Endothelial cell (in vitro differentiated cells): Measurements from ENCODE around the gene AHDC1. TPM values are rescaled to one million over a fixed set of nuclear protein-coding genes. Genes with fewer than 3 reads are reported as not detected.
A peak's percentile ranks its signal among the peaks of the same experiment; 100 is the strongest.
"Not testable (repeated sequence)": the region's sequence is repeated elsewhere in the genome, so short reads cannot be mapped to it uniquely, and the experiment has no call there.

ENCODE experiments used
- DNase-seq: peaks from one replicate; pipeline ENCODE4 v3.0.0; 2021; ENCODE audit warnings: low spot score
- H3K27ac Mint-ChIP-seq: one replicate; pipeline ENCODE4 v1.8.0; 2021; ENCODE audit warnings: mixed read lengths, inconsistent platforms; ENCODE audit not compliant: unreplicated experiment
- H3K27me3 Mint-ChIP-seq: one replicate; pipeline ENCODE4 v1.8.0; 2021; ENCODE audit warnings: mild to moderate bottlenecking, moderate library complexity, mixed read lengths, inconsistent platforms; ENCODE audit not compliant: unreplicated experiment
- H3K36me3 Mint-ChIP-seq: one replicate; pipeline ENCODE4 v1.8.0; 2021; ENCODE audit warnings: mild to moderate bottlenecking, low read depth, mixed read lengths, inconsistent platforms; ENCODE audit not compliant: unreplicated experiment
- H3K4me1 Mint-ChIP-seq: one replicate; pipeline ENCODE4 v1.8.0; 2021; ENCODE audit warnings: mild to moderate bottlenecking, mixed read lengths, inconsistent platforms; ENCODE audit not compliant: unreplicated experiment
- H3K4me3 Mint-ChIP-seq: one replicate; pipeline ENCODE4 v1.8.0; 2021; ENCODE audit warnings: mild to moderate bottlenecking, mixed read lengths, inconsistent platforms; ENCODE audit not compliant: unreplicated experiment
- H3K9me3 Mint-ChIP-seq: one replicate; pipeline ENCODE4 v1.8.0; 2021; ENCODE audit warnings: mixed read lengths, inconsistent platforms; ENCODE audit not compliant: unreplicated experiment
- CTCF ChIP-seq: fragments of 200-600 bp; sonication (generic); IDR thresholded peaks from one replicate; pipeline ENCODE4 v1.5.0; 2021; ENCODE audit warnings: antibody characterized with exemption; ENCODE audit not compliant: unreplicated experiment
- total RNA-seq: library from RNA; stranded (reverse); fragmentation: NEBNext Ultra II Directional; extraction: Animal tissue kit (Norgen Biotek cat#: 25700); gene quantifications from one replicate; pipeline ENCODE4 v1.2.1, GENCODE V29; 2021; ENCODE audit not compliant: unreplicated experiment

AHDC1 gene
- total RNA-seq, 1 donor from 2014 or later = 48.0 TPM

- no peak for TF ChIP-seq CTCF
- no peaks in the 10 kb centered on the region for H3K9me3 Mint-ChIP-seq
- no peaks in the 10 kb centered on the region for H3K4me1 Mint-ChIP-seq
- peaks cover 6% of the 10 kb centered on the region for H3K36me3 Mint-ChIP-seq
- H3K27me3 Mint-ChIP-seq = peaks cover 8% of the 10 kb centered on the region
- DNase-seq = no peak
- no peak overlapping the region for H3K4me3 Mint-ChIP-seq
- H3K27ac Mint-ChIP-seq = no peak overlapping the region
Measured at GRCh38 chr1:27644369-27645070, 40.6 kb upstream of the AHDC1 start.

- no peak overlapping the region for H3K4me3 Mint-ChIP-seq
- H3K27me3 Mint-ChIP-seq = peaks cover 8% of the 10 kb centered on the region
- H3K9me3 Mint-ChIP-seq = no peaks in the 10 kb centered on the region
- H3K36me3 Mint-ChIP-seq = peaks cover 6% of the 10 kb centered on the region
- no peak overlapping the region for H3K27ac Mint-ChIP-seq
- peak; percentile 59 for DNase-seq
- peak; percentile 83 for TF ChIP-seq CTCF
- no peaks in the 10 kb centered on the region for H3K4me1 Mint-ChIP-seq
Measured at GRCh38 chr1:27643600-27644368, 39.8 kb upstream of the AHDC1 start.

GRCh38 chr1:27640514-27640913 is 36.6 kb upstream of the AHDC1 start:
- H3K27ac Mint-ChIP-seq = not testable (repeated sequence)

GRCh38 chr1:27638805-27639204 is 34.9 kb upstream of the AHDC1 start:
- no peak for DNase-seq
- Mint-ChIP-seq H3K27me3 (peaks cover 10% of the 10 kb centered on the region), H3K4me1 (peaks cover 13% of the 10 kb centered on the region), H3K36me3 (no peaks in the 10 kb centered on the region), H3K9me3 (no peaks in the 10 kb centered on the region), H3K27ac (no peak overlapping the region), H3K4me3 (no peak overlapping the region)
- no peak for TF ChIP-seq CTCF

More at GRCh38 chr1:27640514-27640913, 36.6 kb upstream of the AHDC1 start:
- H3K4me1 Mint-ChIP-seq, H3K9me3 Mint-ChIP-seq, DNase-seq, H3K4me3 Mint-ChIP-seq, H3K36me3 Mint-ChIP-seq: not testable (repeated sequence)
- peaks cover 11% of the 10 kb centered on the region for H3K27me3 Mint-ChIP-seq

GRCh38 chr1:27638047-27638734 is 34.2 kb upstream of the AHDC1 start:
- no peak for TF ChIP-seq CTCF
- H3K9me3 Mint-ChIP-seq = no peaks in the 10 kb centered on the region
- H3K27me3 Mint-ChIP-seq = peaks cover 7% of the 10 kb centered on the region
- DNase-seq = no peak
- no peak overlapping the region for H3K4me3 Mint-ChIP-seq
- H3K36me3 Mint-ChIP-seq = no peaks in the 10 kb centered on the region
- peaks cover 18% of the 10 kb centered on the region for H3K4me1 Mint-ChIP-seq
- H3K27ac Mint-ChIP-seq = no peak overlapping the region
